Gastrocnemius medialis (tissue), 4 donors: ENCODE measurements around the gene STON2. TPM values are rescaled to one million over a fixed set of nuclear protein-coding genes. Genes with fewer than 3 reads are reported as not detected.

Experiments
- ATAC-seq, 2 donors: fragments of 150-250 bp; one replicate each; pipeline ENCODE4 v1.9.1; 2016
- DNase-seq, 2 donors: peaks; one replicate each; pipeline ENCODE4 v3.0.0-alpha.2; 2019
- H3K27ac ChIP-seq, 4 donors: fragments of 200-600 bp; sonication (generic); 1 replicate in 1 of 4; 2 replicates in 3 of 4; pipeline ENCODE4 v1.5.1; 2016 to 2018; ENCODE audit warnings: mild to moderate bottlenecking in 2 of 4, moderate library complexity in 1 of 4
- H3K27me3 ChIP-seq, 3 donors: fragments of 200-600 bp; sonication (generic) in 2 of 3; 1 replicate in 1 of 3; 2 replicates in 2 of 3; pipeline versions ENCODE4 v1.5.1 to v1.6.0; 2016 to 2019; ENCODE audit warnings: mild to moderate bottlenecking in 1 of 3, moderate library complexity in 1 of 3
- H3K36me3 ChIP-seq, 2 donors: fragments of 200-600 bp; sonication (generic) in 1 of 2; one replicate each; pipeline ENCODE4 v1.5.1; 2017 to 2018
- H3K4me1 ChIP-seq, 2 donors: fragments of 200-600 bp; sonication (generic) in 1 of 2; one replicate each; pipeline ENCODE4 v1.5.1; 2016 to 2017; ENCODE audit warnings: mild to moderate bottlenecking in 2 of 2
- H3K4me3 ChIP-seq, 4 donors: fragments of 200-600 bp; sonication (generic) in 3 of 4; 1 replicate in 1 of 4; 2 replicates in 3 of 4; pipeline ENCODE4 v1.5.1; 2016 to 2019; ENCODE audit warnings: mild to moderate bottlenecking in 2 of 4
- H3K9me3 ChIP-seq, 3 donors: fragments of 200-600 bp; sonication (generic) in 2 of 3; 1 replicate in 1 of 3; 2 replicates in 2 of 3; pipeline ENCODE4 v1.5.1; 2016 to 2019
- POLR2A ChIP-seq, 2 donors: fragments of 450-650 bp; IDR thresholded peaks; one replicate each; pipeline ENCODE4 v1.6.1; 2017; ENCODE audit warnings: antibody characterized with exemption in 2 of 2, mild to moderate bottlenecking in 2 of 2, moderate library complexity in 2 of 2
- in situ Hi-C, 4 donors: fragments of 200-750 bp; cut with MboI; loops; one replicate each; pipeline versions ENCODE4 v1.15.0 to v1.8.0; 2017; ENCODE audit warnings: low sequenced_read_pairs in 4 of 4
- intact Hi-C: fragments of 100-400 bp; cut with DNase I; formaldehyde crosslinking; loops from one replicate; pipeline ENCODE4 v1.15.1; 2023; ENCODE audit warnings: low total_unique reads
- total RNA-seq, 4 donors: library from RNA; depleted of rRNA; stranded (reverse); fragments of >200 nt; gene quantifications; one replicate each; pipeline versions ENCODE4 v1.1.0 to v1.2.3, GENCODE V29; 2016
- TF ChIP-seq, protein P1 (sequence below), 5 experiments: fragments of 450-650 bp in 3 of 5; fragments of 200-600 bp in 2 of 5; sonication (generic) in 2 of 5; IDR thresholded peaks in 4 of 5; conservative IDR thresholded peaks in 1 of 5; 1 replicate in 4 of 5; 2 replicates in 1 of 5; pipeline ENCODE4 v1.5.1; 2016 to 2019; ENCODE audit warnings: antibody characterized with exemption in 5 of 5, mild to moderate bottlenecking in 3 of 5, moderate library complexity in 3 of 5

STON2 gene
- total RNA-seq, 4 donors from 2014 or later = 60.2 to 198 (median 161) TPM

DNA sequence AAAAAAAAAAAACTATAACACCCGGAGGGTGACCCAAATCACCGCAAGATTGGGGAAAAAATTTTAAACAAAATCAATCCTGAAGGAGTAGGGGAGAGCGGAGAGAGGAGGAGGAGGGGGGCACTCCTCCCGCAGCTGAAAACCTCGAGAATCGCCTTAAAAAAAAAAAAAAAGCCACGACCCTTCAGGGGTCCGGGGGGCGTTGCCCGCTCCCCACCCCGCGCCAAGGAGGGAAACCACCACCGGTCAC is 179.6 kb downstream of the STON2 start:
- H3K36me3 ChIP-seq = peaks cover 0 to 7% of the 10 kb centered on the region in 2 donors
- peak overlapping the region; percentile 74 to 93 (median 90) for H3K4me3 ChIP-seq
- DNase-seq (no peak), ATAC-seq (no peak)
- peaks cover 27 to 30% of the 10 kb centered on the region in 2 donors for H3K4me1 ChIP-seq
- peak overlapping the region; percentile 92 to 98 (median 96) for H3K27ac ChIP-seq
- H3K27me3 ChIP-seq = no peaks in the 10 kb centered on the region
- TF ChIP-seq POLR2A (IDR thresholded peaks at IDR 0.05) = peak; percentile 94 to 96
- TF ChIP-seq, protein P1, sequence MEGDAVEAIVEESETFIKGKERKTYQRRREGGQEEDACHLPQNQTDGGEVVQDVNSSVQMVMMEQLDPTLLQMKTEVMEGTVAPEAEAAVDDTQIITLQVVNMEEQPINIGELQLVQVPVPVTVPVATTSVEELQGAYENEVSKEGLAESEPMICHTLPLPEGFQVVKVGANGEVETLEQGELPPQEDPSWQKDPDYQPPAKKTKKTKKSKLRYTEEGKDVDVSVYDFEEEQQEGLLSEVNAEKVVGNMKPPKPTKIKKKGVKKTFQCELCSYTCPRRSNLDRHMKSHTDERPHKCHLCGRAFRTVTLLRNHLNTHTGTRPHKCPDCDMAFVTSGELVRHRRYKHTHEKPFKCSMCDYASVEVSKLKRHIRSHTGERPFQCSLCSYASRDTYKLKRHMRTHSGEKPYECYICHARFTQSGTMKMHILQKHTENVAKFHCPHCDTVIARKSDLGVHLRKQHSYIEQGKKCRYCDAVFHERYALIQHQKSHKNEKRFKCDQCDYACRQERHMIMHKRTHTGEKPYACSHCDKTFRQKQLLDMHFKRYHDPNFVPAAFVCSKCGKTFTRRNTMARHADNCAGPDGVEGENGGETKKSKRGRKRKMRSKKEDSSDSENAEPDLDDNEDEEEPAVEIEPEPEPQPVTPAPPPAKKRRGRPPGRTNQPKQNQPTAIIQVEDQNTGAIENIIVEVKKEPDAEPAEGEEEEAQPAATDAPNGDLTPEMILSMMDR (IDR thresholded peaks at IDR 0.05 in 4 of 5, conservative IDR thresholded peaks at IDR 0.05 in 1 of 5) = no peak
- intact Hi-C loops (loop anchor here (5.0 kb wide), 2 partner anchors 232 to 312 kb away; partner anchors contain the start of gene SEL1L), in situ Hi-C loops (no loop called here)
- H3K9me3 ChIP-seq = no peaks in the 10 kb centered on the region

DNA sequence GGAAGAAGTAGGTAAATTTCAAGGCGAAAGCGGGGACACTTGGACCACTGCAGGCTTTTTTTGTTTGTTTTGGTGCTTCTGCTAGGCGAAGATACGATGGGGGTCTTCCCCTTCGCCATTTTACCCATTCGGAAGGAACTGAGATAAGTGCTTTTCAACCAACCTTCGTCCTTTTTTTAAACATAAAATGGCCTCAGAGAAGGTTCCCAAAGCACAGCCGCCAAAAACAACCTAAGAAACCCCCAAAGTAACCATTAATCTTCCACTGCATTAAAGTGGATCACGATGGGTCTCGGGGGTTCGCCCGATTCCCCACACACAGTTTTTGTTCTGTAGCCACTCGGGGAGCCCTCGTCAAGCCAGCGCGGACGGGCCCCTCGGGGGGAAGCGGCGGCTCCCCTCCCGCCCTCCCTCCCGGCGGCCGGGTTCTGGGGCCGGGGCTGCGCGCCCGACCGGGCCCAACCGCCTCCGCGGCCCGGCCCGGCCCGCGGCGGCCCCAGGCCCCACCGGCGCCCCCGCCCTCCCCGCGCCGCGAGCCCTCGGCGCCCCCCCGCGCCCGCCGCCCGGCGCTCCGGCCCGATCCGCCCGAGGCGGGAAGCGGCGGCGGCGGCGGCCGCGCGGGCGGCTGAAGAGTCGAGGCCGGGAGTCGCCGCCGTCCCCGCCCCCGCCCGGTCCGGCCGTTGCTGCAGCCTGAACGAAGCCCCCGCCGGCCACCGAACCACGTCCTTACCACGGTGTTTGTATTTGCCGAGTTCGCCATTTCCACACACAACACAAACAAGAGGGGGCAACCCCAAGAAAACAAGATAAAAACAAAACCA is 180.2 kb downstream of the STON2 start:
- in situ Hi-C loops (no loop called here), intact Hi-C loops (loop anchor here (2.0 to 5.0 kb wide), 4 partner anchors 181 to 312 kb away; partner anchors contain the start of genes CEP128, SEL1L and STON2)
- DNase-seq (peak in 1 of 2 donors; percentile 37), ATAC-seq (peak; percentile 22 to 31)
- H3K9me3 ChIP-seq = no peaks in the 10 kb centered on the region
- peaks cover 0 to 13% of the 10 kb centered on the region in 2 donors for H3K36me3 ChIP-seq
- peaks cover 27 to 30% of the 10 kb centered on the region in 2 donors for H3K4me1 ChIP-seq
- no peaks in the 10 kb centered on the region for H3K27me3 ChIP-seq
- TF ChIP-seq, protein P1 (IDR thresholded peaks at IDR 0.05 in 4 of 5, conservative IDR thresholded peaks at IDR 0.05 in 1 of 5) = no peak
- H3K27ac ChIP-seq = peak overlapping the region; percentile 92 to 98 (median 96)
- H3K4me3 ChIP-seq = peak overlapping the region; percentile 74 to 93 (median 90)

DNA sequence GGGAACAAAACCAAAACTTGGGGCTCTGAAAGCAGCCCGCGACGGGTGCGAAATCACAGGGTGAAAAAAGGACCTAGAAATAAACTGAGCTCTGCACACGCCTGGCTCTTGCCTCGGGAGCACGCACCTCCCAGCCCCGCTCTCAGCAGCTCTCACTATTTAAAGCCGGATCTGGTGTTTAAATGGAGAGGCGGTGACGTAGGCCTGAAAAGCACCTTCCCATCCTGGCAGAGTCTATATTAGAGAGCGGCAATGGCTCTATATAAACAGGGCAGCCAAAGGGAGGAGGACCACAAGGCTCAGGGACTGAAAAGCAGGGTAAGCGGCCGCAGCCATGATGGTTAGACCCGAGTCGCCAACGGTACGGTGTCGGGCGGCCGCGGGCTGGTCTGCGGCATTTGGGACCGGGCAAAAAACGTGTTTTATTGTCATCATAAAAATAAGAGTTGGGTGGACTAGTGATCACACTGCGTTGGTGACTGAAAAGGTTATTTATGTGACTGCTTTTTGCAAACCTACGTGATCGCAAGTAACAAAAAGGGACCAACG is 180.8 kb downstream of the STON2 start:
- no peaks in the 10 kb centered on the region for H3K27me3 ChIP-seq
- H3K27ac ChIP-seq = peak overlapping the region; percentile 92 to 98 (median 96)
- ATAC-seq (peak; percentile 77 to 83), DNase-seq (peak; percentile 93 to 96)
- no peaks in the 10 kb centered on the region for H3K9me3 ChIP-seq
- H3K4me1 ChIP-seq = peaks cover 27 to 30% of the 10 kb centered on the region in 2 donors
- intact Hi-C loops (loop anchor here (2.0 to 5.0 kb wide), 2 partner anchors 182 to 277 kb away; partner anchors contain the start of genes CEP128 and STON2), in situ Hi-C loops (no loop called here)
- H3K36me3 ChIP-seq = peaks cover 0 to 20% of the 10 kb centered on the region in 2 donors
- peak overlapping the region; percentile 74 to 81 (median 80) for H3K4me3 ChIP-seq
- TF ChIP-seq, protein P1 (IDR thresholded peaks at IDR 0.05 in 4 of 5, conservative IDR thresholded peaks at IDR 0.05 in 1 of 5) = no peak
- peak; percentile 98 to 100 for TF ChIP-seq POLR2A (IDR thresholded peaks at IDR 0.05)

DNA sequence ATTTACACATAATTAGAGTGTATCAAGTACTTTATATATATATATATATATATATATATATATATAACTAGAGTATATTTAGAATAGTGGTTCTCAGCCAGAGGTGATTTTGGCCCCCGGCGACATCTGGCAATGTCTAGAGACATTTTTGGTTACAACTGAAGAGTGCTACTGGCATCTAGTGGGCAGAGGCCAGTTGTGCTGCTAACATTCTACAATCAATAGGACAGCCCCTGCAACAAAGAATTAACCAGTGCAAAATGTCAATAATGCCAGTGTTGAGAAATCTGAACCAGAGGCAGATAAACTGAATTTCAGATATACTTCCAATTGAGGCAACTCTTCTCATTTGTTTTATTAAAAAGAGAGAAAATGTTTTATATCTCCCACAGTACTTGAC is 188.3 kb downstream of the STON2 start:
- ATAC-seq (peak; percentile 76 to 85), DNase-seq (peak; percentile 22 to 47)
- H3K27ac ChIP-seq = peak overlapping the region in 1 of 4 donors; percentile 91
- no peaks in the 10 kb centered on the region for H3K9me3 ChIP-seq
- intact Hi-C loops = loop anchor here (1.0 to 2.0 kb wide), 2 partner anchors 216 to 257 kb away; partner anchors contain the start of gene TSHR
- H3K27me3 ChIP-seq = no peaks in the 10 kb centered on the region
- TF ChIP-seq, protein P1 (IDR thresholded peaks at IDR 0.05 in 4 of 5, conservative IDR thresholded peaks at IDR 0.05 in 1 of 5) = peak in 4 of 5 experiments; percentile 28 to 68 (median 56)
- TF ChIP-seq POLR2A (IDR thresholded peaks at IDR 0.05) = no peak
- peaks cover 12 to 29% of the 10 kb centered on the region in 2 donors for H3K4me1 ChIP-seq
- no peak overlapping the region for H3K4me3 ChIP-seq
- in situ Hi-C loops = no loop called here
- peaks cover 0 to 25% of the 10 kb centered on the region in 2 donors for H3K36me3 ChIP-seq

Other genes with a start within 250 kb of the STON2 start
- 10 to 100 TPM; 20.4 to 38.3 (median 33.2) TPM for gene GTF2A1, start 179.4 kb downstream of the STON2 start, total RNA-seq
- 10 to 100 TPM; 46.8 to 63.9 (median 51.0) TPM for gene SEL1L, start 133.5 kb upstream of the STON2 start, total RNA-seq